Activated T-cell treated with anti-CD3 and anti-CD28 coated beads, Interleukin-2, amount 50 U/mL, for 72 hours (primary cell): ENCODE data around the gene ATP8B4. TPM values are rescaled to one million over a fixed set of nuclear protein-coding genes. Genes with fewer than 3 reads are reported as not detected.
A peak's percentile ranks its signal among the peaks of the same experiment; 100 is the strongest.

ENCODE experiments used
- ATAC-seq, 2 donors: fragments of 150-1000 bp; cut with Tn5 transposase; replicated peaks in 1 of 2; 2 replicates each; pipeline ENCODE4 v1.10.0; 2021; ENCODE audit warnings: moderate library complexity in 2 of 2, mild to moderate bottlenecking in 1 of 2
- DNase-seq, 2 donors: peaks; one replicate each; pipeline ENCODE4 v3.0.0; 2021 to 2022; ENCODE audit warnings: mixed read lengths in 1 of 2
- H3K27ac Mint-ChIP-seq: one replicate; pipeline ENCODE4 v1.8.0; 2022; ENCODE audit warnings: mild to moderate bottlenecking, moderate library complexity, mixed read lengths
- H3K27me3 Mint-ChIP-seq: one replicate; pipeline ENCODE4 v1.8.0; 2022; ENCODE audit warnings: low read depth, mixed read lengths
- H3K36me3 Mint-ChIP-seq, 2 donors: one replicate each; pipeline ENCODE4 v1.8.0; 2022; ENCODE audit warnings: mixed read lengths in 2 of 2, mild to moderate bottlenecking in 1 of 2; ENCODE audit not compliant: insufficient read depth in 2 of 2
- H3K4me1 Mint-ChIP-seq: one replicate; pipeline ENCODE4 v1.8.0; 2022; ENCODE audit warnings: low read depth, mixed read lengths
- H3K4me3 Mint-ChIP-seq, 2 donors: one replicate each; pipeline ENCODE4 v1.8.0; 2022; ENCODE audit warnings: mild to moderate bottlenecking in 2 of 2, mixed read lengths in 2 of 2, moderate library complexity in 2 of 2
- H3K9me3 Mint-ChIP-seq, 2 donors: one replicate each; pipeline ENCODE4 v1.8.0; 2022; ENCODE audit warnings: mixed read lengths in 2 of 2
- total RNA-seq, 2 donors: library from RNA; stranded (reverse); gene quantifications; one replicate each; pipeline ENCODE4 v1.2.3, GENCODE V29; 2022

ATP8B4 gene
- total RNA-seq, 2 donors from 2014 or later: 14.0 to 21.3 TPM

GRCh38 chr15:50149090-50149489 is 30.1 kb upstream of the ATP8B4 start:
- peak; percentile 24 to 79 for ATAC-seq
- peaks cover 0 to 4% of the 10 kb centered on the region in 2 donors for H3K36me3 Mint-ChIP-seq
- no peak for DNase-seq
- peaks cover 27% of the 10 kb centered on the region for H3K4me1 Mint-ChIP-seq
- H3K27me3 Mint-ChIP-seq: no peaks in the 10 kb centered on the region
- H3K4me3 Mint-ChIP-seq: no peak overlapping the region
- no peak overlapping the region for H3K27ac Mint-ChIP-seq
- no peaks in the 10 kb centered on the region for H3K9me3 Mint-ChIP-seq

- DNase-seq (no peak), ATAC-seq (no peak)
- Mint-ChIP-seq H3K4me3 (no peak overlapping the region), H3K27me3 (no peaks in the 10 kb centered on the region), H3K27ac (no peak overlapping the region), H3K9me3 (peaks cover 0 to 2% of the 10 kb centered on the region in 2 donors), H3K36me3 (peaks cover 0 to 7% of the 10 kb centered on the region in 2 donors), H3K4me1 (peaks cover 33% of the 10 kb centered on the region)
These were observed 29.4 kb upstream of the ATP8B4 start for GRCh38 chr15:50148362-50148963.

- Mint-ChIP-seq H3K27me3 (no peaks in the 10 kb centered on the region), H3K36me3 (peaks cover 0 to 7% of the 10 kb centered on the region in 2 donors), H3K4me1 (peaks cover 35% of the 10 kb centered on the region), H3K27ac (no peak overlapping the region), H3K4me3 (no peak overlapping the region), H3K9me3 (peaks cover 0 to 2% of the 10 kb centered on the region in 2 donors)
- no peak for DNase-seq
- no peak for ATAC-seq
These were observed 27.6 kb upstream of the ATP8B4 start for GRCh38 chr15:50146632-50147031.

GRCh38 chr15:50145451-50145872 is 26.4 kb upstream of the ATP8B4 start:
- Mint-ChIP-seq H3K4me3 (no peak overlapping the region), H3K9me3 (peaks cover 0 to 2% of the 10 kb centered on the region in 2 donors), H3K27me3 (no peaks in the 10 kb centered on the region), H3K27ac (no peak overlapping the region), H3K36me3 (peaks cover 0 to 7% of the 10 kb centered on the region in 2 donors), H3K4me1 (peaks cover 29% of the 10 kb centered on the region)
- DNase-seq (no peak), ATAC-seq (peak in 1 of 2 donors; percentile 37)

GRCh38 chr15:50144341-50145120 is 25.5 kb upstream of the ATP8B4 start:
- Mint-ChIP-seq H3K4me3 (no peak overlapping the region), H3K9me3 (peaks cover 0 to 2% of the 10 kb centered on the region in 2 donors), H3K4me1 (peaks cover 26% of the 10 kb centered on the region), H3K27me3 (no peaks in the 10 kb centered on the region), H3K27ac (no peak overlapping the region), H3K36me3 (peaks cover 0 to 7% of the 10 kb centered on the region in 2 donors)
- DNase-seq: no peak
- no peak for ATAC-seq

- no peak overlapping the region for H3K27ac Mint-ChIP-seq
These were observed 24.3 kb upstream of the ATP8B4 start for GRCh38 chr15:50143255-50143860.

GRCh38 chr15:50141856-50142255 is 22.8 kb upstream of the ATP8B4 start:
- ATAC-seq (no peak), DNase-seq (no peak)
- H3K4me1 Mint-ChIP-seq: peaks cover 46% of the 10 kb centered on the region
- H3K9me3 Mint-ChIP-seq: peaks cover 0 to 2% of the 10 kb centered on the region in 2 donors
- H3K36me3 Mint-ChIP-seq: peaks cover 0 to 10% of the 10 kb centered on the region in 2 donors
- H3K4me3 Mint-ChIP-seq: no peak overlapping the region
- no peak overlapping the region for H3K27ac Mint-ChIP-seq
- H3K27me3 Mint-ChIP-seq: no peaks in the 10 kb centered on the region

More at GRCh38 chr15:50143255-50143860, 24.3 kb upstream of the ATP8B4 start:
- Mint-ChIP-seq H3K9me3 (peaks cover 0 to 2% of the 10 kb centered on the region in 2 donors), H3K4me3 (no peak overlapping the region), H3K36me3 (peaks cover 0 to 7% of the 10 kb centered on the region in 2 donors), H3K4me1 (peaks cover 31% of the 10 kb centered on the region), H3K27me3 (no peaks in the 10 kb centered on the region)
- DNase-seq (no peak), ATAC-seq (peak; percentile 59 to 81)

- H3K4me1 Mint-ChIP-seq: peaks cover 49% of the 10 kb centered on the region
- no peak for ATAC-seq
These were observed 21.9 kb upstream of the ATP8B4 start for GRCh38 chr15:50140983-50141382.

GRCh38 chr15:50140098-50140497 is 21.1 kb upstream of the ATP8B4 start:
- ATAC-seq (no peak), DNase-seq (no peak)
- Mint-ChIP-seq H3K4me3 (no peak overlapping the region), H3K9me3 (peaks cover 0 to 2% of the 10 kb centered on the region in 2 donors), H3K27me3 (no peaks in the 10 kb centered on the region), H3K4me1 (peaks cover 53% of the 10 kb centered on the region), H3K36me3 (peaks cover 0 to 10% of the 10 kb centered on the region in 2 donors), H3K27ac (no peak overlapping the region)

More at GRCh38 chr15:50140983-50141382, 21.9 kb upstream of the ATP8B4 start:
- Mint-ChIP-seq H3K4me3 (no peak overlapping the region), H3K36me3 (peaks cover 0 to 10% of the 10 kb centered on the region in 2 donors), H3K27me3 (no peaks in the 10 kb centered on the region), H3K27ac (no peak overlapping the region), H3K9me3 (peaks cover 0 to 2% of the 10 kb centered on the region in 2 donors)
- no peak for DNase-seq

- DNase-seq (no peak), ATAC-seq (no peak)
- H3K27ac Mint-ChIP-seq: peak overlapping the region; percentile 97
- no peaks in the 10 kb centered on the region for H3K27me3 Mint-ChIP-seq
- peaks cover 0 to 3% of the 10 kb centered on the region in 2 donors for H3K36me3 Mint-ChIP-seq
- H3K9me3 Mint-ChIP-seq: no peaks in the 10 kb centered on the region
- peak overlapping the region in 1 of 2 donors; percentile 90 for H3K4me3 Mint-ChIP-seq
- H3K4me1 Mint-ChIP-seq: peaks cover 47% of the 10 kb centered on the region
These were observed 19.4 kb upstream of the ATP8B4 start for GRCh38 chr15:50138391-50138790.

GRCh38 chr15:50137893-50138292 is 18.9 kb upstream of the ATP8B4 start:
- Mint-ChIP-seq H3K27ac (peak overlapping the region; percentile 97), H3K4me1 (peaks cover 47% of the 10 kb centered on the region), H3K36me3 (peaks cover 0 to 3% of the 10 kb centered on the region in 2 donors), H3K9me3 (no peaks in the 10 kb centered on the region), H3K27me3 (no peaks in the 10 kb centered on the region), H3K4me3 (peak overlapping the region in 1 of 2 donors; percentile 90)
- ATAC-seq (peak in 1 of 2 donors; percentile 5), DNase-seq (no peak)

- Mint-ChIP-seq H3K27me3 (no peaks in the 10 kb centered on the region), H3K4me3 (peak overlapping the region; percentile 76 to 90), H3K9me3 (peaks cover 0 to 3% of the 10 kb centered on the region in 2 donors), H3K4me1 (peaks cover 47% of the 10 kb centered on the region), H3K27ac (peak overlapping the region; percentile 97), H3K36me3 (peaks cover 4 to 5% of the 10 kb centered on the region in 2 donors)
- ATAC-seq: peak; percentile 81 to 83
- peak; percentile 72 to 74 for DNase-seq
These were observed 18.3 kb upstream of the ATP8B4 start for GRCh38 chr15:50137330-50137761.
